Measurements from ENCODE around the gene SSH3. TPM values are rescaled to one million over a fixed set of nuclear protein-coding genes. Genes with fewer than 3 reads are reported as not detected.

SSH3 gene
- polyA plus RNA-seq, 1 of the 3 experiments (the other 2 are of a cell fraction): 13.5 TPM

GRCh38 chr11:67293090-67293489, 10.2 kb upstream of the SSH3 start:
- Histone ChIP-seq H3K4me2 (no peak overlapping the region), H3K9me3 (peaks cover 15% of the 10 kb centered on the region; the same call in 1 of the 2 replicates), H3K4me3 (ENCODE audit: low read depth in 2 of 2, low read length in 1 of 2) (no peak overlapping the region), H3K27ac (ENCODE audit: low read depth in 2 of 2, low read length in 1 of 2) (no peak overlapping the region), H3K79me2 (ENCODE audit: insufficient read depth) (peaks cover 81% of the 10 kb centered on the region), H3K36me3 (replicated peaks in 1 of 2; ENCODE audit: control insufficient read depth in 1 of 2, insufficient read depth in 2 of 2, low read length in 1 of 2) (peaks cover 27 to 50% of the 10 kb centered on the region in 2 experiments), H3K27me3 (ENCODE audit: insufficient read depth) (no peaks in the 10 kb centered on the region), H2AFZ (ENCODE audit: low read depth) (no peak overlapping the region), H3K9ac (no peak overlapping the region), H3F3A (replicated peaks; ENCODE audit: insufficient read depth) (peaks cover 18% of the 10 kb centered on the region), H3K4me1 (ENCODE audit: control insufficient read depth in 1 of 2, insufficient read depth in 2 of 2, low read depth in 1 of 2, low read length in 1 of 2) (peaks cover 5 to 14% of the 10 kb centered on the region in 2 experiments; a peak in 3 of 4 replicates), H3K9me2 (no peaks in the 10 kb centered on the region), H4K20me1 (ENCODE audit: insufficient read depth) (no peaks in the 10 kb centered on the region)
- POLR2A ChIA-PET: no interaction called here
- DNase-seq: no peak
- 91% methylated on average over 3 of the region's 3 CpGs for WGBS (ENCODE audit: low lambda C conversion rate)
- CTCF ChIA-PET: interaction anchor here (1.2 to 2.8 kb wide), 4 partner anchors 10 to 89 kb away, joined by 3 to 11 read pairs (median 10); partner anchors contain the start of gene SSH3
- TF ChIP-seq IRF3 (IDR thresholded peaks at IDR 0.05; ENCODE audit: low read depth, low read length): no peak
- no peak for TF ChIP-seq EZH2phosphoT487 (IDR thresholded peaks at IDR 0.05; ENCODE audit: borderline replicate concordance, low read depth)
- no peak for TF ChIP-seq TAF1 (IDR thresholded peaks at IDR 0.05; ENCODE audit: borderline replicate concordance, low read depth, low read length)
- TF ChIP-seq POLR2AphosphoS5 (IDR thresholded peaks at IDR 0.05; ENCODE audit: low read depth, low read length): no peak
- TF ChIP-seq MXI1 (IDR thresholded peaks at IDR 0.05; ENCODE audit: low read depth, low read length): no peak
- no peak for TF ChIP-seq MAX (IDR thresholded peaks at IDR 0.05; ENCODE audit: low read depth)
- no peak for TF ChIP-seq GATA2 (CRISPR knock-in tag; IDR thresholded peaks at IDR 0.05)
- no peak for TF ChIP-seq ZBTB33 (IDR thresholded peaks at IDR 0.05; ENCODE audit: borderline replicate concordance, low read depth)
- TF ChIP-seq NRF1 (IDR thresholded peaks at IDR 0.05; ENCODE audit: low read depth, low read length): no peak
- TF ChIP-seq RXRA (IDR thresholded peaks at IDR 0.05; ENCODE audit: borderline replicate concordance, low read depth): no peak
- TF ChIP-seq GABPA (IDR thresholded peaks at IDR 0.05; ENCODE audit: low read depth): no peak

GRCh38 chr11:67295846-67296245, 7.5 kb upstream of the SSH3 start:
- POLR2A ChIA-PET: no interaction called here
- H2AFZ ChIP-seq (ENCODE audit: low read depth): no peak overlapping the region
- H4K20me1 ChIP-seq (ENCODE audit: insufficient read depth): no peaks in the 10 kb centered on the region
- H3K9me3 ChIP-seq: peaks cover 15% of the 10 kb centered on the region; the same call in 1 of the 2 replicates
- H3K36me3 ChIP-seq (replicated peaks in 1 of 2; ENCODE audit: control insufficient read depth in 1 of 2, insufficient read depth in 2 of 2, low read length in 1 of 2): peaks cover 47 to 58% of the 10 kb centered on the region in 2 experiments
- peaks cover 17% of the 10 kb centered on the region for H3F3A ChIP-seq (replicated peaks; ENCODE audit: insufficient read depth)
- no peak overlapping the region for H3K4me3 ChIP-seq (ENCODE audit: low read depth in 2 of 2, low read length in 1 of 2)
- WGBS (ENCODE audit: low lambda C conversion rate): 96% methylated on average over 1 of the region's 1 CpG
- CTCF ChIA-PET: interaction anchor here (0.8 to 1.8 kb wide), 4 partner anchors 22 to 87 kb away, joined by 3 to 7 read pairs (median 4); no protein-coding TSS in a partner anchor
- H3K4me1 ChIP-seq (ENCODE audit: control insufficient read depth in 1 of 2, insufficient read depth in 2 of 2, low read depth in 1 of 2, low read length in 1 of 2): peaks cover 3% of the 10 kb centered on the region in 2 experiments; a peak in 1 of 4 replicates
- no peak overlapping the region for H3K27ac ChIP-seq (ENCODE audit: low read depth in 2 of 2, low read length in 1 of 2)
- no peak overlapping the region for H3K4me2 ChIP-seq
- peaks cover 73% of the 10 kb centered on the region for H3K79me2 ChIP-seq (ENCODE audit: insufficient read depth)
- no peaks in the 10 kb centered on the region for H3K27me3 ChIP-seq (ENCODE audit: insufficient read depth)
- H3K9me2 ChIP-seq: no peaks in the 10 kb centered on the region
- H3K9ac ChIP-seq: no peak overlapping the region
- no peak for DNase-seq
- TF ChIP-seq NRF1 (IDR thresholded peaks at IDR 0.05; ENCODE audit: low read depth, low read length): no peak
- no peak for TF ChIP-seq RFX5 (IDR thresholded peaks at IDR 0.05; ENCODE audit: low read length)
- no peak for TF ChIP-seq CTCF (IDR thresholded peaks at IDR 0.05)
- no peak for TF ChIP-seq ELF1 (IDR thresholded peaks at IDR 0.05)
- TF ChIP-seq NFIC (IDR thresholded peaks at IDR 0.05; ENCODE audit: borderline replicate concordance): no peak
- no peak for TF ChIP-seq PBX3 (IDR thresholded peaks at IDR 0.05)
- no peak for TF ChIP-seq FOSL2 (IDR thresholded peaks at IDR 0.05; ENCODE audit: borderline replicate concordance, low read depth)
- TF ChIP-seq ZBTB33 (IDR thresholded peaks at IDR 0.05; ENCODE audit: borderline replicate concordance, low read depth): no peak
- TF ChIP-seq SMC3 (IDR thresholded peaks at IDR 0.05; ENCODE audit: low read depth, low read length): no peak
- TF ChIP-seq CHD2 (IDR thresholded peaks at IDR 0.05; ENCODE audit: low read length, partially characterized antibody): no peak
